HT1080 (cell line): Measurements from ENCODE around the gene GUCD1. TPM values are rescaled to one million over a fixed set of nuclear protein-coding genes. Genes with fewer than 3 reads are reported as not detected.
"Not testable (repeated sequence)": the region's sequence is repeated elsewhere in the genome, so short reads cannot be mapped to it uniquely, and the experiment has no call there.

Experiments used
- DNase-seq: peaks from one replicate; pipeline ENCODE4 v3.0.0-alpha.2; 2015; ENCODE audit warnings: low read depth
- polyA plus RNA-seq, 2 experiments: library from polyadenylated mRNA; depleted of rRNA; stranded (reverse); fragments of >200 nt; gene quantifications; 2 replicates each; pipeline ENCODE4 v1.2.3, GENCODE V29; 2015
- total RNA-seq: library from RNA; depleted of rRNA; stranded (reverse); fragments of >200 nt; shearing (Covaris generic); gene quantifications from 2 replicates; pipeline ENCODE4 v1.2.3, GENCODE V29; 2014; rRNA removed

GUCD1 gene
- total RNA-seq = 167 and 172 TPM in 2 replicates
- polyA plus RNA-seq (2015; cell fraction: cytosol; rRNA removed) = 52.2 and 65.9 TPM in 2 replicates
- polyA plus RNA-seq (2015; cell fraction: nucleus; rRNA removed) = 37.3 and 39.5 TPM in 2 replicates

- DNase-seq = peak; percentile 10
Measured at GRCh38 chr22:24554313-24555164, at the start of gene GUCD1. Gene GUCD1 (minus strand): TSS chr22:24555138. CDS start chr22:24554991, 147 bp downstream.

- DNase-seq = peak; percentile 38
Measured at GRCh38 chr22:24603770-24604629, 49.1 kb upstream of the GUCD1 start.

GRCh38 chr22:24602847-24603769, 48.2 kb upstream of the GUCD1 start, which contains the start of gene GGT1:
Gene GGT1 (plus strand): TSS chr22:24603193. CDS start chr22:24611082, 7,889 bp downstream.
- DNase-seq = not testable (repeated sequence)

- DNase-seq = not testable (repeated sequence)
Measured at GRCh38 chr22:24602105-24602749, 47.3 kb upstream of the GUCD1 start.

GRCh38 chr22:24601217-24602104, 46.5 kb upstream of the GUCD1 start:
- DNase-seq = no peak

GRCh38 chr22:24599958-24600715, 45.2 kb upstream of the GUCD1 start:
- DNase-seq = not testable (repeated sequence)

- DNase-seq = no peak
Measured at GRCh38 chr22:24599514-24599913, 44.6 kb upstream of the GUCD1 start.

GRCh38 chr22:24597076-24597475, 42.1 kb upstream of the GUCD1 start:
- not testable (repeated sequence) for DNase-seq

GRCh38 chr22:24595863-24596262, 40.9 kb upstream of the GUCD1 start:
- no peak for DNase-seq

GRCh38 chr22:24595228-24595627, 40.3 kb upstream of the GUCD1 start:
- DNase-seq = no peak

- no peak for DNase-seq
Measured at GRCh38 chr22:24594569-24595120, 39.7 kb upstream of the GUCD1 start.

GRCh38 chr22:24593836-24594568, 39.1 kb upstream of the GUCD1 start:
- DNase-seq = no peak

GRCh38 chr22:24593559-24593835, 38.6 kb upstream of the GUCD1 start:
- DNase-seq = not testable (repeated sequence)

GRCh38 chr22:24592851-24593558, 38.1 kb upstream of the GUCD1 start, which contains the start of gene LRRC75B:
Gene LRRC75B (minus strand): TSS chr22:24593073. CDS start chr22:24593039, 34 bp downstream.
- peak; percentile 68 for DNase-seq

- DNase-seq = no peak
Measured at GRCh38 chr22:24592058-24592850, 37.3 kb upstream of the GUCD1 start.

GRCh38 chr22:24591286-24591830, 36.4 kb upstream of the GUCD1 start:
- DNase-seq = no peak
